Activated CD4-positive, alpha-beta T cell treated with anti-CD3 and anti-CD28 coated beads, Interleukin-2, Interleukin-6, amounts not matched to agents 100 ng/mL and 50 ng/mL, durations not matched to agents 16 hours and 8 hours (primary cell): ENCODE results near the gene SLC9A4.

Experiments used
- DNase-seq: peaks from one replicate; pipeline ENCODE4 v3.0.0-alpha.2; 2020

The SLC9A4 gene

GRCh38 chr2:102473020-102473419, at the start of gene SLC9A4:
TSS of gene SLC9A4 (plus strand) at chr2:102473226. CDS start at chr2:102473760, 534 bp downstream.
- DNase-seq = peak; percentile 62

- no peak for DNase-seq
These were observed 49.7 kb upstream of the SLC9A4 start for GRCh38 chr2:102423368-102423767.

- peak; percentile 57 for DNase-seq
These were observed 48.3 kb upstream of the SLC9A4 start for GRCh38 chr2:102424754-102425153.

GRCh38 chr2:102425441-102426132, 47.4 kb upstream of the SLC9A4 start:
- DNase-seq = no peak

GRCh38 chr2:102427249-102427648, 45.8 kb upstream of the SLC9A4 start:
- DNase-seq = no peak

GRCh38 chr2:102428573-102428972, 44.5 kb upstream of the SLC9A4 start:
- DNase-seq = no peak

GRCh38 chr2:102432386-102432785, 40.6 kb upstream of the SLC9A4 start:
- no peak for DNase-seq

GRCh38 chr2:102433973-102434654, 38.9 kb upstream of the SLC9A4 start:
- DNase-seq = no peak

- no peak for DNase-seq
These were observed 38.2 kb upstream of the SLC9A4 start for GRCh38 chr2:102434655-102435381.

GRCh38 chr2:102435741-102436140, 37.3 kb upstream of the SLC9A4 start:
- DNase-seq = peak; percentile 41

GRCh38 chr2:102436323-102436722, 36.7 kb upstream of the SLC9A4 start:
- DNase-seq = peak; percentile 54

- DNase-seq = peak; percentile 45
These were observed 35.9 kb upstream of the SLC9A4 start for GRCh38 chr2:102437122-102437521.

- peak; percentile 40 for DNase-seq
These were observed 34.9 kb upstream of the SLC9A4 start for GRCh38 chr2:102438111-102438510.

- DNase-seq = peak; percentile 64
These were observed 34.4 kb upstream of the SLC9A4 start for GRCh38 chr2:102438578-102438977.

GRCh38 chr2:102439065-102439695, 33.8 kb upstream of the SLC9A4 start:
- DNase-seq = no peak

GRCh38 chr2:102442967-102443828, 29.8 kb upstream of the SLC9A4 start:
- DNase-seq = peak; percentile 72

GRCh38 chr2:102444233-102444632, 28.8 kb upstream of the SLC9A4 start:
- DNase-seq = no peak

GRCh38 chr2:102446936-102447335, 26.1 kb upstream of the SLC9A4 start:
- DNase-seq = no peak

- DNase-seq = peak; percentile 78
These were observed 23.6 kb upstream of the SLC9A4 start for GRCh38 chr2:102449370-102449974.

GRCh38 chr2:102451968-102452367, 21.1 kb upstream of the SLC9A4 start:
- no peak for DNase-seq

GRCh38 chr2:102453501-102453900, 19.5 kb upstream of the SLC9A4 start:
- DNase-seq = no peak
